ENCODE measurements around the gene RNF186.
"Not testable (repeated sequence)": the region's sequence is repeated elsewhere in the genome, so short reads cannot be mapped to it uniquely, and the experiment has no call there.

The RNF186 gene, protein sequence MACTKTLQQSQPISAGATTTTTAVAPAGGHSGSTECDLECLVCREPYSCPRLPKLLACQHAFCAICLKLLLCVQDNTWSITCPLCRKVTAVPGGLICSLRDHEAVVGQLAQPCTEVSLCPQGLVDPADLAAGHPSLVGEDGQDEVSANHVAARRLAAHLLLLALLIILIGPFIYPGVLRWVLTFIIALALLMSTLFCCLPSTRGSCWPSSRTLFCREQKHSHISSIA

GRCh38 chr1:19814681-19815503, at the start of gene RNF186:
TSS of gene RNF186 (minus strand) at chr1:19815283. CDS start at chr1:19815101, 182 bp downstream.
- peak; percentile 31 for DNase-seq

- no peak for DNase-seq
These were observed 49.6 kb upstream of the RNF186 start for GRCh38 chr1:19864570-19865160.

DNA sequence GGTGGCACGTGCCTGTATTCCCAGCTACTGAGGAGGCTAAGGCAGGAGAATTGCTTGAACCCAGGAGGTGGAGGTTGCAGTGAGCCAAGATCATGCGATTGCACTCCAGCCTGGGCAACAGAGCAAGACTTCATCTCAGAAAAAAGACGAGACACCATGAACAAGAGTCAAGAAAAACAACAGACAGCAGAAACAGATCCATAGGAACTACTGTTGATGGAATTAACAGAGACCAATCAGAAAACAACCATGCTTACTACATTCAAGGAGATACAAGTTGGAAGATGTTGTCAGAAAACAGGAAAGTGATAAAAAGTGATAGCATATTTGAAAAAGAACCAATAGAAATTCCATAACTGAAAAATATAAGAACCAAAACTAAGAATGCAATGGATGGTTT, 47.9 kb upstream of the RNF186 start:
- DNase-seq = no peak

GRCh38 chr1:19861842-19862530, 46.9 kb upstream of the RNF186 start:
- no peak for DNase-seq

- DNase-seq = no peak
These were observed 46.0 kb upstream of the RNF186 start for GRCh38 chr1:19861034-19861433.

DNA sequence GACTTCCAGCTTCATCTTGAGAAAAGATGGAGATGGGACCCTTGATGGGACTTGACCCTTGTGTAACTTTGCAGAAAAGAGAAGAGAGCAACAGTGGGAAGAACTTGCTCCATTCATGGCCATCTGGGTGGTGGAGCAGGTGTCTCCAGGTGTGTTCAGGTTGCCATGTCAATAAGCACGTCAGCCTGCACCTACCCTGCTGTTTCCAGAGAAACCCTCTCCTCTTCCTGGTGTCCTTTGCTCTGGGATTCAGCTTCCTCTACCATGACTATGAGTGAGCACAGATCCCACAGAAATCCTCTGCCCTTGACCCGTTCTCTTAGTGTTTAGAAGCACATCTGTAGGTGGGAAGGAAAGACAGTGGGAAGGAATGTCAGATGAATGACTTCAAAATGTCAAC, 45.3 kb upstream of the RNF186 start:
- no peak for DNase-seq

GRCh38 chr1:19859876-19860275, 44.8 kb upstream of the RNF186 start:
- no peak for DNase-seq

GRCh38 chr1:19858893-19859292, 43.8 kb upstream of the RNF186 start:
- DNase-seq = no peak

GRCh38 chr1:19854866-19855265, 39.8 kb upstream of the RNF186 start:
- DNase-seq = no peak

DNA sequence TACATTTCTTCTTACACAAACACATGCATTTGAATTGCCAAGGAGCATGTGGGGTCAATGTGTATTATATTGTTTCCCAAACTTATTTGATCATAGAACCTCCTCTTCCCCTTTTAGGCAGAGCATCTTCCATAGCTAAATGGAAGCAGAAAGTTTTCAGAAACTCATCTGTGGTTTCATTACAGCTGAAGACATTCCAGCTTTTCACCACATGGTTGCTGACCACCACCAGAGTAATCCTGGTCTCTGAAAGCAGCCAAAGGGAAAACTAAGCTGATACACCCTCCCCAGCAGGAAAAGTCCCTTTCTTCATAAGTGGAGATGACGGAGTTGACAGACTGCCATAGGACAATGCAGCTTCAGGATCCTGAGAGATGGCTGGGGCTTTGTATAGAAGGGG, 37.0 kb upstream of the RNF186 start:
- DNase-seq = no peak

- DNase-seq = no peak
These were observed 35.1 kb upstream of the RNF186 start for GRCh38 chr1:19850214-19850613.

DNA sequence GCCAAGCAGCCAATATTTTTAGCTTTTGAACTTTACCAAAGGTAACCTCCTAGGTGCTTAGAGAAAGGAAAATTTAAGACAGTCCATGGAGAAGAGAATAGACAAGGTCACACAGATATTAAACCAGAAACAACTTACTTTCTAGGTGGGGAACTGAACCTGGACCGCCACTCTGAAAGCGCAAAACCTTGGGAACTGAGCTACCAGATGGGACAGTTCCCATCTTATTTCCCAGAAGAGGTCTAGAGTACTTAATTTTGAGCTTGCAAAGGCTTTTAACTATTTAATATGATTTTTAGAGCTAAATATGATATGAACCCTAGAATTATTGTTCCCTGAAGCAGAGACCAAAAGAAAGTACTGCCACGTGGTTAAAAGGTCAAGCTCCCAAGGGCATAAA, 34.2 kb upstream of the RNF186 start:
- DNase-seq = not testable (repeated sequence)

DNA sequence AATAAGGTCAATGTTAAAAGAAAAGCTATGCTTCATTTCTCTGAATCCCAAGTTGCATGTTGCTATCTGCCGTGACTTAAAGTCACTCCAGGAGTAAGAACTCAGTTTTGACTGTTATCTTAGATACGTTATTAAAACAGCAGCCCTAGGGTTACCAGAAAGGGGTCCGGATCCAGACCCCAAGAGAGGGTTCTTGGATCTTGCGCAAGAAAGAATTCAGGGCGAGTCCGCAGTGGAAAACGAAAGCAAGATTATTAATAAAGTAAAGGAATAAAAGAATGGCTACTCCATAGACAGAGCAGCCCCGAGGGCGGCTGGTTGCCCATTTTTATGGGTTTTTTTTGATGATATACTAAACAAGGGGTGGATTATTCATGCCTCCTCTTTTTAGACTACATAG, 32.3 kb upstream of the RNF186 start:
- DNase-seq = not testable (repeated sequence)

- no peak for DNase-seq
These were observed 31.3 kb upstream of the RNF186 start for GRCh38 chr1:19846338-19846737.

DNA sequence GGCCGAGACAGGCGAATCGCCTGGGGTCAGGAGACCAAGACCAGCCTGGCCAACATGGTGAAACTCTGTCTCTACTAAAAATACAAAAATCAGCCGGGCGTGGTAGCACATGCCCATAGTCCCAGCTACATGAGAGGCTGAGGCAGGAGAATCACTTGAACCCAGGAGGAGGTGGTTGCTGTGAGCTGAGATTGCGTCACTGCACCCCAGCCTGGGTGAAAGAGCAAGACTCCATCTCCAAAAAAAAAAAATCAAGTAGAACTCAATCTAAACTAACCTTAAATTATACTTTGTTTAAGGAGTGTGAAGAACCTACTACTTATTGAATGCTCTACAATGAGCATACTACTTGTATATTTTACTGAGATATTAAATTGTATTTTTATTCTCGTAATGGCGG, 30.5 kb upstream of the RNF186 start:
- DNase-seq = no peak

DNA sequence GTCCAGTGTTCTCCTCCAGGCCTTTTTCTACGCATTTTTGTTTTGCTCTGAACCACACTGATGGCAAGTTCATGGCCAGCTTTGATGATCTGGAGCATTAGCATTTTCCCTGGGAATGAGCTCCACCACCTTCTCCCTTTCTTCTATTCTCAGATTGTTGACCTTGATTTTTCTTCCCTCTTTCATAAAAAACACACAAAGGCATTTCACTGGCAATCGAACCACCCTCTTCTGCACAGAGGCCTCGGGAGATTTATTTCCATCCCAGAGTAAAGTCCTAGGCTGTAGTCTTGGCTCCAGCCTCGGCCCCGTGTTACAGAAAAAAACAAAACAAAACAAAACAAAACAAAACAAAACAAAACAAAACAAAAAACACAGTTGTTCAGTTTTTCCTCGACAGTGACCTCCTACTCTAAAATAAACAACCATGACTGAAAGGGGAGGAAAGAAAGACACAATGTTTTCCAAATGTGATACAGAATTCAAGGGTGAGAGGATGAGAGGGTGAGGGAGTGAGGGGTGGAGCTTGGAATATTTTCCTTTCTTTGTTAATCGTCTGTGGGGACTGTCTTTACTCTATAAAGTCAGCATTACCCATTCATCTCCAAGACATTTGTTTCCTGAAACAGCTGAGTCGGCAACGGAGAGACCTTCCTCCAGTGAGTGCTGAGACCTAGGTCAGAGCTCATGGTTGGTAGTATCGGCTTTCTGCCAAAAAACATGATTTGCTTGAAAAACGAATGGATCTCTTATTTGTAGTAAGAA, 29.8 kb upstream of the RNF186 start:
- peak; percentile 19 for DNase-seq

- no peak for DNase-seq
These were observed 25.1 kb upstream of the RNF186 start for GRCh38 chr1:19840228-19840627.

DNA sequence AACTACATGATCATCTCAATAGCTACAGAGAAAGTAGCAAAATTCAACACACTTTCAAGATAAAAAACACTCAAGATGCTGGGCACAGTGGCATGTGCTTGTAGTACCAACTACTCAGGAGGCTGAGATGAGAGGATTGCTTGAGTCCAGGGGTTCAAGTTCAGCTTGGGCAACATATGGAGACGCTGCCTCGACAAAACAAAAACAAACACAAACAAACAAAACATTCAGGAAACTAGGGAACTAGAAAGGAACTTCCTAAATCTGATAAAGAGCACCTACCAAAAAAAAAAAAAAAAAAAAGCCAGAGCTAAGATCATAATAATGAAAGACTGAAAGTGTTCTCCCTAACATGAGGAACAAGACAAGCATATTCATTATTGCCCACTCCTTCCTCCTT, 22.8 kb upstream of the RNF186 start:
- no peak for DNase-seq

GRCh38 chr1:19835578-19835977, 20.5 kb upstream of the RNF186 start:
- DNase-seq = no peak

GRCh38 chr1:19831441-19831840, 16.4 kb upstream of the RNF186 start:
- no peak for DNase-seq

- DNase-seq = no peak
These were observed 13.5 kb upstream of the RNF186 start for GRCh38 chr1:19828546-19828945.

DNA sequence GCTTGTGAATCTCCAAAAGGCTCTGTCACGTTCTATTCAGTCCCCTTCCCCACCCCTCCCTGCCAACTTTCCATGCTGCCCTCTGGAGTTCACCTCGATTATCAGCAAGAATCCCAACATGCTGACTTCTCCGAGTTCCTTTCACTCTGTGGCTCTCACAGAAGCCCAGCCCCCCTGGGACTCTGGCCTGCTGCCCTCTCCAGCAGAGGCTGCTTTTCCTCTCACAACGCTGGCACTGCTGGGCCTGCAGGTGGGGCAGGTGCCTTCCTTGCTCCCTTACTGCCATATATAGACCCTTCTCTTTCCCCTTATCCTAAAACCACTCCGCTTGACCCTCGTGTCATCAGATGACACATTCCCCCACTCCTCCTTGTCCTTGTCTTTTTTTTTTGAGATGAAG, 10.2 kb upstream of the RNF186 start:
- DNase-seq = no peak

DNA sequence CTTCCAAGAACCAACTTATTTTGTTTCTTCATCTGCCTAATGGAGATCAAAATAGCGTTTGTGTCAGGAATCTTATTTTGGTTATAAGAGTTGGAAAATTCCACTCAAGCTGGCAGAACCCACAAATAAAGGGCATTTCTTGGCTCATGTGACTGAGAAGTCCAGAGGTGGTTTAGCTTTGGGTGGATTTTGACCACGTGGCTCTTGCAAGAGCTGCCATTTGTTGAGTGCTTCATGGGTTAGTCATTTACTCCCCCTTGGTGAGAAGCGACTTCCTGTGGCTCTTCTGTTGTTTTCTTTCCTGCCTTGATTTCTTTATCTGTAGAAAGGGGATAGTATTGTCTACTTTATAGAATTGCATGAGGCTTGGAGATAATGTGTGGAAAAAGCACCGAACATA, 9.5 kb upstream of the RNF186 start:
- no peak for DNase-seq

Measured in kidney glomerular epithelial cell (primary cell).